Testis (tissue), 2 donors: ENCODE results near the gene GLYATL1.

Source experiments
- POLR2A ChIP-seq: fragments of 450-650 bp; IDR thresholded peaks from one replicate; pipeline ENCODE4 v1.6.1; 2017; ENCODE audit warnings: antibody characterized with exemption, mild to moderate bottlenecking, moderate library complexity
- TF ChIP-seq, protein P1 (sequence below), 3 experiments: fragments of 450-650 bp in 2 of 3; fragments of 200-600 bp in 1 of 3; sonication (generic) in 1 of 3; IDR thresholded peaks; one replicate each; pipeline ENCODE4 v1.5.1; 2016 to 2019; ENCODE audit warnings: antibody characterized with exemption in 3 of 3, mild to moderate bottlenecking in 2 of 3, moderate library complexity in 1 of 3

DNA sequence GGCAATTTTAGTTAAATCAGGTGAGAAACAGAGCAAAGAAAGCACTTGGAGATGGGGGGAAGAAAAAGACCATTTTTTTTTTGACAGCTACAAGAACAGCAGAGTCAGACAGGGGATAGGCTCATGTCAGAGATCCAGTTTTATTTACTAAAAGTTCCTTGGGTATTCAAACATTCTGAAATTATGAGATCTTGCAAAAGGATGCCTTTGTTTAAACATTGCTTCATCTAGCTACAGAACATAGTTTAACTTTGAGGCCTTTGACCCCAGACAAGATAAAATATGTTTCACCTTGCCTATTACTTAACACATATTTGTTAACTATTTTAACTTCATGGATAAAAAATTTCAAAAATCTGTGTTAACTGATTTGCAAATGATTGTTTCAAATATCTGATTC lies 6.4 kb downstream of the GLYATL1 start:
- TF ChIP-seq, protein P1, sequence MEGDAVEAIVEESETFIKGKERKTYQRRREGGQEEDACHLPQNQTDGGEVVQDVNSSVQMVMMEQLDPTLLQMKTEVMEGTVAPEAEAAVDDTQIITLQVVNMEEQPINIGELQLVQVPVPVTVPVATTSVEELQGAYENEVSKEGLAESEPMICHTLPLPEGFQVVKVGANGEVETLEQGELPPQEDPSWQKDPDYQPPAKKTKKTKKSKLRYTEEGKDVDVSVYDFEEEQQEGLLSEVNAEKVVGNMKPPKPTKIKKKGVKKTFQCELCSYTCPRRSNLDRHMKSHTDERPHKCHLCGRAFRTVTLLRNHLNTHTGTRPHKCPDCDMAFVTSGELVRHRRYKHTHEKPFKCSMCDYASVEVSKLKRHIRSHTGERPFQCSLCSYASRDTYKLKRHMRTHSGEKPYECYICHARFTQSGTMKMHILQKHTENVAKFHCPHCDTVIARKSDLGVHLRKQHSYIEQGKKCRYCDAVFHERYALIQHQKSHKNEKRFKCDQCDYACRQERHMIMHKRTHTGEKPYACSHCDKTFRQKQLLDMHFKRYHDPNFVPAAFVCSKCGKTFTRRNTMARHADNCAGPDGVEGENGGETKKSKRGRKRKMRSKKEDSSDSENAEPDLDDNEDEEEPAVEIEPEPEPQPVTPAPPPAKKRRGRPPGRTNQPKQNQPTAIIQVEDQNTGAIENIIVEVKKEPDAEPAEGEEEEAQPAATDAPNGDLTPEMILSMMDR (IDR thresholded peaks at IDR 0.05), result no peak
- TF ChIP-seq POLR2A, result no peak
